Mesodermal cell (in vitro differentiated cells): ENCODE measurements around the gene RNU2-1.
"Not testable (repeated sequence)": the region's sequence is repeated elsewhere in the genome, so short reads cannot be mapped to it uniquely, and the experiment has no call there.

ENCODE experiments used
- H3K27ac ChIP-seq: 2 replicates; pipeline ENCODE4 v1.7.0; 2013; ENCODE audit warnings: mild to moderate bottlenecking, low read depth, low read length, moderate library complexity; ENCODE audit not compliant: severe bottlenecking
- H3K36me3 ChIP-seq: 2 replicates; pipeline ENCODE4 v1.7.1; 2013; ENCODE audit warnings: mild to moderate bottlenecking, low read length, moderate library complexity; ENCODE audit not compliant: control insufficient read depth, insufficient read depth
- H3K4me1 ChIP-seq: one replicate; pipeline ENCODE4 v1.7.1; 2013; ENCODE audit warnings: mild to moderate bottlenecking, low read length; ENCODE audit not compliant: insufficient read depth, control insufficient read depth, poor library complexity, severe bottlenecking
- H3K4me3 ChIP-seq: 2 replicates; pipeline ENCODE4 v1.7.0; 2013; ENCODE audit warnings: low read length, control low read depth, mild to moderate bottlenecking; ENCODE audit not compliant: insufficient read depth, poor library complexity, severe bottlenecking; ENCODE audit errors: extremely low read depth
- H3K9me3 ChIP-seq: 2 replicates; pipeline ENCODE4 v1.7.1; 2013; ENCODE audit warnings: mild to moderate bottlenecking, low read length, moderate library complexity; ENCODE audit not compliant: control insufficient read depth
- WGBS, 2 experiments: methylation state at CpG; one replicate each; pipeline ENCODE4 v1.1.5; 2013; ENCODE audit warnings: missing lambda C conversion rate in 2 of 2; ENCODE audit not compliant: insufficient coverage in 2 of 2; 5-methylcytosine and 5-hydroxymethylcytosine counted together

The RNU2-1 gene

GRCh38 chr17:43213545-43213944, 20.2 kb downstream of the RNU2-1 start:
- 100% methylated on average over 1 of the region's 2 CpGs for WGBS, 2 experiments

DNA sequence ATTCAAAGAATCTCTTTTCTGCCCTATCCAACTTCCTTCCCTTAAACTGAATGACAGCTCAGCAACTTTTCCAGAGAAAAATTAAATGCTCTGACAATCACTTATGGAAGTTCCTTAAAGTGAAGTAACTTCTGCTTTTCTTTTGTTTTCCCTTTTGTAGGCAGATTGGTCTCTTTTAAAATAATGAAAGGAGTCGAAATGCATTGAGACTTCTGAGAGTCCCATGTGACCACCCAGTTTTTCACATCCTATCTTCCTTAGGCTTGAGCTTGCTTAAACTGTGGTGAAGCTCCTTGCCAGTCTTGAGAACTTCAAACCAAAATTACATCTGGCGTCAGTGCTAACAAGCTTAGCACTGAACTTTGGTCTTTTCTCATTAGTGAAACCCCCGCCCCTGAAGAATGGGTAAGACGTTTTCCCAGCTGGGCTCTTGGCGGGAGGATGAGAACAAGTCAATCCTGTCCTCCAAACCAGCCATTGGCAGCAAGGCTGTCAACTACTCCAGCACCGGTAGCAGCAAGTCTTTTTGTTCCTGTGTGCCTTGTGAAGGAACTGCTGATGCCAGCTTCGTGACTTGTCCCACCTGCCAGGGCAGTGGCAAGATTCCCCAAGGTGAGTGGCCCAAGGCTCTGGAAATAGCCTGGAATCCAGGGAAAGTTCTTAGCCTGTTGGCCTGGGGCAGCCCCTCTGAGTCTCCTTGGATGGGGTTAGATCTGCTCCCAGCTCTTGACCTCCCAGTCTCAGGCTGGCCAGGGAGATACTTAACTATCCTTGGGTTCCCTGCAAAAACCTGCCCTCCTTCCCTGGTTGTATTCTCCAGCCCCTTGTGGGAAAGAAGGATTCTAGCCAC, 20.9 kb downstream of the RNU2-1 start:
- Histone ChIP-seq H3K36me3 (peaks cover 44% of the 10 kb centered on the region), H3K4me1 (peaks cover 12% of the 10 kb centered on the region), H3K4me3 (peak overlapping the region; percentile 62), H3K27ac (peak overlapping the region; percentile 45), H3K9me3 (no peaks in the 10 kb centered on the region)
- WGBS, 2 experiments: 91 to 95% methylated on average over 5 to 6 of the region's 7 CpGs

More at GRCh38 chr17:43213545-43213944, 20.2 kb downstream of the RNU2-1 start:
- H3K27ac ChIP-seq: no peak overlapping the region
- no peak overlapping the region for H3K4me3 ChIP-seq
- H3K36me3 ChIP-seq: peaks cover 43% of the 10 kb centered on the region
- peaks cover 12% of the 10 kb centered on the region for H3K4me1 ChIP-seq
- H3K9me3 ChIP-seq: no peaks in the 10 kb centered on the region

DNA sequence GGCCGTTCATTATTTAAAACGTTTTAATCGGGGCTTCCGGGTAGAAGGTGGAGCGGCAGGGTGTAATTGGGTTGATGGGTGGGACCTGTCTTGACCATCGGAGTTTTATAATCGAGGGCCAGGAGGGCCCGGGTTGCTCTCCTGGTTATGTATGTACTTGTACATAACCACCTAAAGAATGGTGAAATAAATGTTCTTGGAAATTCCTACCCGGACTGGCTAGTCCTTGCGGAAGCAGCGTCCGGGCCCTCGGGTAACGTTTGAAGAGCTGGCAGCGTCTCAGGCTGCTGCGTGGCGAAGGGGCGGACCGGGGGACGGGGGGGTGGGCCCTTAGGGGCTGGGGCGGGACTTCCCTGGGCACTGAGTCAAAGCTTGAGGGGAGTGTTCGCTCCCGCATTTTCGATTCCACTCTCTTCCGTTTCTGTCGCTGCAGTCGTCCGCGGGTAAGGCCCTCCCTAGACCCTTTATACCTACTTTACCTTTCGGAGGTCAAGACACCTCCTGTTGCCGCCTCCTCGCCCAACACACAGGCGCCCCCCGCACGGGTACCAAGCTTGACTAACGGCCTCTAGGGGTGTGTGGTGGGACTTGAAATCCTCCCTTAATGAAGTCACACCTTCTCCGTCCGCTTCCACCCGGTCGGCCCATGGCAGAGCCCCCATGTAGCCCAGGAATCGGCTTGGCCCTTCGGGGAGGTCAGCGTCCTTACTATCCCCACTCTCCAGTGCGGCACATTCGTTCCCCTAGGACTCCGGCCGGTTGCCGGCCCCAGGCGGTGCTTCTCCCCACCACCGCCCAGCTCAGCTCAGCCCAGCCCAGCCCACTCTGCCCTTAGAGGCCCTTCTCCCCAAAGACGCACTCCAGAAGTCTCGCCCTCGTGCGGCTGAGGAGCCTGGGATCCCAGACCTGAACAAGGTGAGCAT, 22.0 kb downstream of the RNU2-1 start, which contains the start of gene TMEM106A:
TMEM106A (plus strand) TSS at position 396 of the 923 bp plus-strand sequence. CDS start 1,167 bp downstream, outside the sequence.
- 3 to 5% methylated on average over 26 to 33 of the region's 54 CpGs for WGBS, 2 experiments
- Histone ChIP-seq H3K27ac (peak within 1 kb of the TSS; percentile 81), H3K36me3 (peaks cover 43% of the 10 kb centered on the region), H3K9me3 (no peaks in the 10 kb centered on the region), H3K4me3 (peak within 1 kb of the TSS; percentile 62), H3K4me1 (peaks cover 12% of the 10 kb centered on the region)

- Histone ChIP-seq H3K36me3 (peaks cover 42% of the 10 kb centered on the region), H3K4me1 (peaks cover 12% of the 10 kb centered on the region), H3K4me3 (peak overlapping the region; percentile 62), H3K9me3 (no peaks in the 10 kb centered on the region), H3K27ac (peak overlapping the region; percentile 81)
- WGBS, 2 experiments: 100% methylated on average over 1 to 2 of the region's 2 CpGs
Measured at GRCh38 chr17:43211123-43211479, 22.7 kb downstream of the RNU2-1 start.

DNA sequence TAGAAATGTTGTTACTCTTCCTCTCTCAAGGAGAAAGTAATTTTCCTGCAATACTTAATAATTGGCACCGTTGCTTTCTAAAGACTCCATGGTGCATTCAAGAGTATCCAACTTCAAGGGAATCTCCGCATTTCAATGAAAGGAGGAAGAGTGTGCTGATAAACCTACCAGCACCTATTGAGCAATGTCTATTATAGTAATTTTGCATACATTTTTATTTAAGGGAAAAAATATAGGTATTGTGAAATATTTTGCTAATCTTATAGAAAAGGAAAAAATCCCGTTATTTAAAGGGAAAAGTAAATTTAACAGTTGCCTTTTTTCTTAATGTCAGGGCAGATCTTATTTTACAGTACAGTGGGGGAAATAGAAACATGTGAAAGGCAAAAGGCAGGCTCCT, 23.2 kb downstream of the RNU2-1 start:
- no peak overlapping the region for H3K4me3 ChIP-seq
- H3K9me3 ChIP-seq: no peaks in the 10 kb centered on the region
- peaks cover 36% of the 10 kb centered on the region for H3K36me3 ChIP-seq
- H3K4me1 ChIP-seq: peaks cover 12% of the 10 kb centered on the region
- WGBS, 2 experiments: 91 to 100% methylated on average over 1 of the region's 3 CpGs
- H3K27ac ChIP-seq: no peak overlapping the region

GRCh38 chr17:43203013-43203412, 30.8 kb downstream of the RNU2-1 start:
- not testable (repeated sequence) for H3K27ac ChIP-seq, H3K9me3 ChIP-seq, H3K4me1 ChIP-seq, H3K4me3 ChIP-seq
- H3K36me3 ChIP-seq: peaks cover 76% of the 10 kb centered on the region
- 94 to 100% methylated on average over 2 of the region's 3 CpGs for WGBS, 2 experiments

- Histone ChIP-seq H3K36me3 (peaks cover 95% of the 10 kb centered on the region), H3K4me3 (no peak overlapping the region), H3K27ac (no peak overlapping the region), H3K4me1 (peaks cover 6% of the 10 kb centered on the region), H3K9me3 (no peaks in the 10 kb centered on the region)
- WGBS, 2 experiments: 91 to 93% methylated on average over 4 of the region's 4 CpGs
Measured at GRCh38 chr17:43200127-43200526, 33.6 kb downstream of the RNU2-1 start.

GRCh38 chr17:43199633-43200032, 34.1 kb downstream of the RNU2-1 start:
- Histone ChIP-seq H3K4me3 (no peak overlapping the region), H3K4me1 (peaks cover 6% of the 10 kb centered on the region), H3K27ac (no peak overlapping the region), H3K9me3 (no peaks in the 10 kb centered on the region), H3K36me3 (peaks cover 97% of the 10 kb centered on the region)
- 89 to 95% methylated on average over 2 of the region's 2 CpGs for WGBS, 2 experiments

GRCh38 chr17:43193251-43193650, 40.5 kb downstream of the RNU2-1 start:
- H3K4me1 ChIP-seq: no peaks in the 10 kb centered on the region
- peaks cover 92% of the 10 kb centered on the region for H3K36me3 ChIP-seq
- 96 to 98% methylated on average over 5 of the region's 5 CpGs for WGBS, 2 experiments
- no peaks in the 10 kb centered on the region for H3K9me3 ChIP-seq
- no peak overlapping the region for H3K27ac ChIP-seq
- H3K4me3 ChIP-seq: no peak overlapping the region

- H3K36me3 ChIP-seq: peaks cover 50% of the 10 kb centered on the region
- not testable (repeated sequence) for H3K27ac ChIP-seq, H3K4me3 ChIP-seq, H3K4me1 ChIP-seq, H3K9me3 ChIP-seq
- 88 to 96% methylated on average over 2 of the region's 5 CpGs for WGBS, 2 experiments
Measured at GRCh38 chr17:43186656-43187055, 47.1 kb downstream of the RNU2-1 start.
